T1000 (cell line): ENCODE measurements around the gene NEDD9.
A peak's percentile ranks its signal among the peaks of the same experiment; 100 is the strongest.

ENCODE experiments used
- DNase-seq: peaks from one replicate; lab custom pipeline; 2025; ENCODE audit warnings: mixed read lengths; lab: John Stamatoyannopoulos, UW

The NEDD9 gene

GRCh38 chr6:11218102-11218442, 14.4 kb downstream of the NEDD9 start:
- no peak for DNase-seq

GRCh38 chr6:11217360-11218101, 14.9 kb downstream of the NEDD9 start:
- no peak for DNase-seq

DNA sequence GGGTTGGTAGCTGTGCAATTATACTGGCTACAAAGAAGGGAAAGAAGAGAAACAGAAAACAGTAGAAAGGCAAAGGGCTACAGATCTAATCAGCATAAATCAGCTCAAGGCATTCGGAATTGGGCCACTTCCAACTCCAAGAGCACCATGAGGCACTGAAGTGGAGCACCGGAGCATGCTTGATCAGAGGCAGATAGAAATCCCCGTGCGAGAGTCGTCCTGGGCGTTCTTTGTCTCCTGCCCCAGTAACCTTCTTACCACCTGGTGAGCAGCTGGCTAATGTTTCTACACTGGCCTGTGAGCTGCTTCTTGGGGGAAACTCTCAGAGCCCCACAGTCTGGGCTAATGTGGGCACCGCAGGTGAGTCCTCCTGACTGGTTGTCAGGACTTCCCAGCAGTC, 16.7 kb downstream of the NEDD9 start:
- no peak for DNase-seq

GRCh38 chr6:11214901-11215300, 17.6 kb downstream of the NEDD9 start:
- no peak for DNase-seq

- DNase-seq: no peak
These were observed 18.2 kb downstream of the NEDD9 start for GRCh38 chr6:11214084-11214833.

GRCh38 chr6:11213422-11214021, 18.9 kb downstream of the NEDD9 start:
- no peak for DNase-seq

DNA sequence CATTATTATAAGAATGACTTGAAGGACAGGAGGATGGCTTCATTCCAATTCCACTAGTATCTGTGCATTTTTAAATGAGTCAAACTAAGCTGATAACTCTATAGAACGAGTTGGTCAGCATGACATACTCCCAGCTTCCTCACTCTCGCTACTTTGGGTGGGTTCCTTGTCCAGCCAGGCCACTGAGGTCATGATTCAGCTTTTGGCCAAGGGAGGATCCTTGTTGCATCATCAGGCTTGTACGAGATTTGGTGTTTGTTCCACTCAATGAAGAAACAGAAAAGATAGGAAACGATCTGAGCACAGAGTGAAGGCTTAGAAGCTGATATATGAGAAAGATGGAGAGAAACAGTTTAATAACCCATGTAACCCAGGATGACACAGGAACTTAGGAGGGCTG, 19.8 kb downstream of the NEDD9 start:
- no peak for DNase-seq

GRCh38 chr6:11211254-11211653, 21.2 kb downstream of the NEDD9 start:
- no peak for DNase-seq

GRCh38 chr6:11210386-11211138, 21.9 kb downstream of the NEDD9 start:
- no peak for DNase-seq

GRCh38 chr6:11209906-11210305, 22.6 kb downstream of the NEDD9 start:
- no peak for DNase-seq

- DNase-seq: no peak
These were observed 23.1 kb downstream of the NEDD9 start for GRCh38 chr6:11209369-11209768.

GRCh38 chr6:11208854-11209253, 23.6 kb downstream of the NEDD9 start:
- DNase-seq: no peak

GRCh38 chr6:11208267-11208666, 24.2 kb downstream of the NEDD9 start:
- no peak for DNase-seq

DNA sequence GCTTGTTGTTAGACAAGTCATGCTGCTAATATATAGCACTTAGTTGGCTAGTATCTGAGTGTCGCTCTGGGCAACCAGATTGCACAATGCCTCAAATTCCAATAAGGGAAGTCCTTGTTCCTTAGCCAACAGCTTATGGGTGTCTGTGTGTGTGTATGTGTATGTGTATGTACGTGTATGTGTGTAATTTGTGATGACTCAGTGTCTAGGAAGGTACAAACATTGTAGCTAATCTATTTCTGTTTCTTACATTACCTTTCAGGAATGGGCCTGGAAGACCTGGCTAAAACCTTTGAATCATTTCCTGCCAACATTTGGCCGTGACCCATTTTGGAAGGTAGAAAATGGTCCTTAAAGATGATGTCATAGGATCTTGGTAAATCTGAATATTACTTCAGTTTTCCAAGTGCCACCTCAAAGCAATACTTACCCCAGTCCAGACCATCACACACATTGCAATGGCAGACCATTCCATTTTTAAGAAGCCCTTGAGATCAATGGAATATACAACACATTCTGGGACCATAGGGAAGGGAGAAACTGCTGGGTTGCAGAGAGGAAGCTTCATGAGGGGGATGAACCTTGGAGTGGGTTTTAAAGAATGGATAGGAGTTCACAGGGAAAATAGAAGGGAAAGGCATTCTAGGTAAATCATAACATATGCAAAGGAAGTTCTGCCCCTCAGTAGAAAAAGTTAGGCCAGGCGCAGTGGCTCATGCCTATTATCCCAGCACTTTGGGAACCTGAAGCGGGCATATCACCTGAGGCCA, 25.1 kb downstream of the NEDD9 start:
- DNase-seq: peak; percentile 61

GRCh38 chr6:11206576-11206975, 25.9 kb downstream of the NEDD9 start:
- no peak for DNase-seq

- DNase-seq: no peak
These were observed 27.6 kb downstream of the NEDD9 start for GRCh38 chr6:11204794-11205366.

GRCh38 chr6:11204005-11204399, 28.5 kb downstream of the NEDD9 start:
- no peak for DNase-seq

GRCh38 chr6:11203306-11204004, 29.0 kb downstream of the NEDD9 start:
- no peak for DNase-seq

- no peak for DNase-seq
These were observed 29.8 kb downstream of the NEDD9 start for GRCh38 chr6:11202513-11203305.
